Measurements from ENCODE around the gene USF2.

- TF ChIP-seq CTCF (IDR thresholded peaks at IDR 0.05) (no peak), POLR2A (IDR thresholded peaks at IDR 0.05) (no peak)
Measured at GRCh38 chr19:35272122-35272719, 3.5 kb downstream of the USF2 start.
